Mucosa of gallbladder (tissue), 1 donor: Measurements from ENCODE around the gene LY6G5C. TPM values are rescaled to one million over a fixed set of nuclear protein-coding genes. Genes with fewer than 3 reads are reported as not detected.

Experiments
- DNase-seq: peaks from one replicate; pipeline ENCODE4 v3.0.0-alpha.2; 2020; ENCODE audit warnings: low spot score
- total RNA-seq: library from RNA; stranded (reverse); gene quantifications from one replicate; pipeline ENCODE4 v1.2.1, GENCODE V29; 2021
- donor health status: DM: no; HTN: no; CAD: no.

LY6G5C gene, protein sequence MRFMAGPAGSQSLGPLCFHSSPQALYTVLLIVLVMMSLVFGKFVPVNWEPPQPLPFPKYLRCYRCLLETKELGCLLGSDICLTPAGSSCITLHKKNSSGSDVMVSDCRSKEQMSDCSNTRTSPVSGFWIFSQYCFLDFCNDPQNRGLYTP
- 5.2 TPM for total RNA-seq

DNA sequence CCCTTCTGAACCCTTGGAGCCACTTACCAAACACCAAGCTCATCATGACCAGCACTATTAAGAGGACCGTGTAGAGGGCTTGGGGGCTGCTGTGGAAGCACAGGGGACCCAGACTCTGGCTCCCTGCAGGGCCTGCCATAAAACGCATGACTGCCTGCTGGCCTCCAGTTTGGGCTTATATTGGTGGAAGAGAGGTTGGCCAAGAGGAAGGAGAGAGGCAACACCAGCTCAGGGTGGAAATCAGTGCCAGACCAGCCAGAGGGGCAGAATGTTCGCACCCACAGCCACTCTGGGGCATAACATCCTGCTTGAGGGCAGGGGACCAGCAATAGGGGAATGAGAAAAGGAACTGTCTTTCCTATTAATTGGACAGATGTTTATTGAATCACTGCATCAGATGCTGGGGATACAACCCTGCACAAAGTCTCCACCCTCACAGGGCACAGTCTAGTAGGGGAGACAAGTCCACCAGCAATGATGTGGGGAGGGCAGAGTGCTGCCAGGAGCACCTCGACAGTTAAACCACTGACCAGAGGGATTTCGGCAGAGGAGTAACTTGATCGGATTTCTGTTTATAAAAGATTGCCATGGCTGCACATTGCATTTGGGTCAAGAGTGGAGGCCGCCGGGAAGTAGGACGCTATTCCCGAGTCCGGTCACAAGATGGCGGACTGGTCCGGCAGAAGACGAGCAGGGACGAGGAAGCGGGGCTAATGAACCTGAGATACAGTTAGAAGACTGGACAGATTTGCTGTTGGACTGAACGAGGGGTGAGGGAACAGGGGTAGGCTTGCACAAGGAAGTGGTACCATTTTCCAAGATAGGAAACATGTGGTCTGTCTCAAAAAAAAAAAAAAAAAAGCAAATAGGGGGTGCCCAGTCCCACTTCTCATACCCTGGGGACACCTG is at the start of gene LY6G5C:
LY6G5C (minus strand) TSS at position 842 of the 909 bp plus-strand sequence; CDS start at position 148, 694 bp downstream.
- DNase-seq, result peak; percentile 85

DNA sequence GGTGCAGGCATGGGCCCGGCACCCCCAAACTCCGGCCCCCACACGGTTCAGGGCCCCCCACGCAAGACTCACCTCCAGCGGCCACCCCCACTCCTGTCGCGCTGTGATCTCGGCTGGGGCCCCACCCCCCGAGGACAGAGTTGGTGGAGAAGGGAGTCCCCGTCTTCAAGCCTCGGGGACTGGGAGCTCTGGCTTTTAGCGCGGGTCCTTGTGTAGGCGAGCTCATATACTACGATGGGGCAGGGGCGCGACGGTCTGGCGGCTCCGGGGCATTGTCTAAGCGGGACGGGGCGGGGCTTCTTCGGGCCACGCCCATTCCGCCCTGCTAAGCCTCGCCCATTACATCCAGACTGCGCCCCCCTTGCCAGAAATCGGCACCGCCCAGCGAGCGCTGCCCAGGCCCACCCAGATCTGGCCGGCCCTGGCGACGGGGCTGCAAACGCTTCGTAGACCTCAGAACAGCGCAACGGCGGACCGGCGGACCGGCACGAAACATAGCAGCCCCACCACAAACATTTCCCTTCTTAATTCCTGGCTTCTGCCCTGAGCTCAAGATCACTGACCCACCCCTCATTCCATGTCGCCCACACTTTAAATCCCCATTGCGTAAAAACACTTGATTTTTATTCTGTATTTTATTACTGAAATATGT is 49.2 kb upstream of the LY6G5C start:
- peak; percentile 90 for DNase-seq

DNA sequence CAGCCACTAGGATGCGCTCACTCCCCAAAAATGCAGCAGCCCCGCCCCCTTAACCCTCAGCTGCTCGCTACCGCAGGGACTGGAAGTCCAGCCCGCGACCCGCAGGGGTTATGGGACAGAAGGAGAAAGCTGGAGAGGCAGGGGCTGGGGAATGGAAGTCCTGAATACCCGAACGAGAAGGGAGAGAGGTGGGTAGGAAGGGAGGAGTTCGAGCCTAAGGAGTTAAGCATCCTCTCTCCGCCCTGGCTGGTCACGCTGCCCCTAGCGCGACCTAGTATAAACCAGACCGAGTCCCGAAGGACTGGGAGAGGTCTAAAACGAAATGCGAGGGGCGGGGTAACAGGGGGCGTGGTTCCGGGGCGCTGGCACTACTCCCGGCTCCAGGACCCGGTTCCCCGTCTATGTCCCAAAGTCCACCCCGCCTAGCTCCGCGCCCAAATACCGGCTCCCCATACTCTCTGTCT is 48.7 kb upstream of the LY6G5C start:
- peak; percentile 94 for DNase-seq

DNA sequence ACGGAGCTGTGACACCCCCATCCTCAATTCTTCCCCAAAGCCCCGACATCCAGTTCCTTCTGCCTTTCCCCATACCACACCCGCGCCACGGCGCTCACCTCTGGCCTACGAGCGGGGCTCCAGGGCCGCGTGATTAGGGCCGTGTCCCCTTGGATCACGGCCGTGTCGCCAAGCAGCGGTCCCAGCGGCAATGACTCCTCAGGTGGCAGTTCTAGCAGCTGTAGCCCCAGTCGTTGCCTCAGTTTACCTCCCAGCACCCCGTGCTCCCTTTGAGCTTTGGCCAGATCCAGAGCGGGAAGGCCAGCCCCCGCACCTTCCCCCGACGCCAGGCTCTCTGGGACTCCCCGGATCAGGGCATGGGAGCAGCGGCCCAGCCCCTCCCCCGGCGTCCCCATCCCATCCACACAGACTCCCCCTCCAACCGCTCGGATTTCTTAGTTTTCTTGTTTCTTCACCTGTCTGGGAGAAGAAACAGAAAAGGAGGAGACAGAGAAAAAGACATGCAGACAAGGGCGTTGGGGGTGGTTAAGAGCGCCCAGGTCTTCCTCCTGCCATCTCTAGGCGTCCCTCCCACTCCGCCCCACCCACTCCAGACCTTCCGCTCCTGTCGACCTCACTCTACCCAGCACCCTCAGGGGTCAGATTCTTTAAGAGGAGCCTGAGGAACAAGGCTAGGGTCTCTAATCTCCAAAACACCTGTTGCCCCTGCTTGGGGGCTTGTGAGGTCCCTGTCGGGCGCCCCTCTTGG is 48.1 kb upstream of the LY6G5C start, which contains the start of gene DDAH2:
DDAH2 (minus strand) TSS at position 533 of the 748 bp plus-strand sequence; CDS start at position 395, 138 bp downstream.
- DNase-seq, result no peak

DNA sequence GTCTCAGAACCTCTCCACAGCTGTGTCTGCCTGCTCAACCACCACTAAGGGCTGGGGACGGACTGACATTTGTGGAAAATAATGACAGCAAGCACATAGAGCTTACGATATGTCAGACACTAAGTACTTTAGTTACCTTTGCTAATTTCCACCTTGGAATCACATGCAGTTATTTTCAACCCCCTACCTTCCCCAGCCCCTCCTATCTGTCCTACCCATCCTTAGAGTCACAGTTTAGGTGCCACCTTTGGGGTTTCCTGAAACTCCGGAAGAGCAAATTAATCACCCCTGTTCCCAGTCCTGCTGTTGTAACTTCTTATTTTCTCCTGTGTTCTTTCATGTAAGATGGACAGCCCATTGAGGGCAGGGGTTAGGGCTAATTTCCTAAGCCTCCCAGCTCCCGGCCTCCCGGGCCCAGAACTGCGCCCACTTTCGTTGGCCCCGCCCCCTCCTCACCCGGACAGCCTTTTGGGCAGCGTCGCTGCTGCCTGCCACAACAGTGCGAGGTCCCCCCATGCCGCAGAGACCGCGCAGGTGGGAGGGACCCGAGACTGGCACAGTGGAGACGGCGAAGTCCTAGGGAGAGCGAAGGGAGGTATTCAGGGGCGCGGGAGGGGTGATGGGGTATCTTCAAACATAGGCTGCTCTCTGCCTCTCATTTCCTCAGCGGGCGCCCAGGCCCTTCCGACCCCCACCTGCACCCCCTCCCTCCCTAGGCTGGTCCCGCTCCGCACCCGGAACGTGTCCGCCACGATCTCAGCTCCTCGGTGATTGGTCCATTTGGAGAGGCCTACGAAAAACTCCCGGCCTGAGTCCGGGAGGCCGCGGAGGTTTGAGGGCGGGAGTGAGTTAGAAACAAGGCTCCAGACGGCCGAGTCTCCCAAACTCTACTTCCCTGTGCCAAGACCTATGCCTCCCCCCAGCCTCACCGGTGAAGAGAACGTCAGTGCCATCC is 47.1 kb upstream of the LY6G5C start:
- no peak for DNase-seq

DNA sequence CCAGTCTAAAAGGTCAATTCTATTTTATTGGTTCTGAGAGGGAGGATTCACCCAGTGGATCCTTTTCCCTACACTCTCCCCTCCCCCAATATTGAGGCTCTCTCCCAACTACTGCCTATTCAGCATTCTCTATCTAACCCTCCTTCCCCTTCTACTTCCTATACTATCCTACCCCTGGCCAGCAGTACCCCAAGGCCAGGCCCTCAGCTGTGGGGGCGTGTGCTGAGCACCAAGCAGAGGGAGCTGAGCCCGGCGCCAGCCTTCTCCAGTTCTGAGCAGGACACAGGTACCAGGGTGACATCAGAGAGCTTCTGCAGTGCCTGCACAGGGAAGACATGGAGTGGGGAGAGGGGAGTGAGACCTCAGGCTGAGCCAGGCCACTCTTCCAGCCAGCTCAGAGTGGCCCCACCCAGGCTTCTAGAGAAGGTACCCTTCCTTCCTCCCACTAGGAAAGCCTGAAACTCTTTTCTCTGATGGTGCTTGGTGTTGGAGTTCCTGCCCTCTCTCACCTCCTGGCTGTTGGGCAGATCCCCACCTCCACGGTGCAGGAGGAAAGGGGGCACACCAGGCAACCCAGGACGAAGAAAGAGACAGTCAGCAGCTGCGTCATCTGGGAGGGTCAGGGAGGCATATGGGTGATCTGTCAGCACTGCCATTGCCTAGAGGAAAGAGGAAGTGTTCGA is 46.3 kb upstream of the LY6G5C start:
- DNase-seq, result no peak

DNA sequence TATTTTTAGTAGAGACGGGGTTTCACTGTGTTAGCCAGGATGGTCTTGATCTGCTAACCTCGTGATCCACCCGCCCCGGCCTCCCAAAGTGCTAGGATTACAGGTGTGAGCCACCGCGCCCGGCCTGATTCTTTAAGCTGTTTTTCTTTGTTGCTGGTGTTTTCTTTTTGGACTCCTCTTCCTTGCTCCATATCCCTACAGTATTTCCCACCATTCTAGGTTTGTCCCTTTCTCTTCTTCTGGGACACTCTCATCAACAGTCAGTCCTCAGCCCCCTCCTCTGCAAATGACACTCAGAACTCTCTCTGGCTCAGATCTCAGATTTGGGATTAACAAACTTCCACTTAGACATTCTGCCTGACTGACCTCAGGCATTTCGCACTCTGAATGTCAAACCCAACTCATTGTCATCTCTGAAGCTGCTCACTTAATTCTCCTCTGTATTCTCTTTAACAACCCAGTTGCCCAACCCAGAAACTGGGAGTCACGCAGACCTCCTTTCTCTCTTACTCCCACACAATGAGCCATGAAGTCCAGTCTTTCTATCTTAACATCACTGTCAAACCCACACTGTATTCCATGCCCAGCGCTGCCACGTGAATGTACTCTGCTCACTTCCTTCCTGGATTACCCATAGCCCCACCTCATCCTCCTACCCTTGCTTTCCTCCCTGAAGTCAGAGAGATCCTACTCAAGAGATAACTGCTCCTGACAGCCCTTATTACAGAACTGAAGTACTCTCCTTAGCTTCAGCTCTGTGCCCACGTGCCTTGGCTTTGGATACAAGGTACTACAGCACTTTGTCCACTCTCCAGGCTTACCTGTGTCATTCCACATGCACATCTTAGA is 44.9 kb upstream of the LY6G5C start:
- DNase-seq, result no peak

DNA sequence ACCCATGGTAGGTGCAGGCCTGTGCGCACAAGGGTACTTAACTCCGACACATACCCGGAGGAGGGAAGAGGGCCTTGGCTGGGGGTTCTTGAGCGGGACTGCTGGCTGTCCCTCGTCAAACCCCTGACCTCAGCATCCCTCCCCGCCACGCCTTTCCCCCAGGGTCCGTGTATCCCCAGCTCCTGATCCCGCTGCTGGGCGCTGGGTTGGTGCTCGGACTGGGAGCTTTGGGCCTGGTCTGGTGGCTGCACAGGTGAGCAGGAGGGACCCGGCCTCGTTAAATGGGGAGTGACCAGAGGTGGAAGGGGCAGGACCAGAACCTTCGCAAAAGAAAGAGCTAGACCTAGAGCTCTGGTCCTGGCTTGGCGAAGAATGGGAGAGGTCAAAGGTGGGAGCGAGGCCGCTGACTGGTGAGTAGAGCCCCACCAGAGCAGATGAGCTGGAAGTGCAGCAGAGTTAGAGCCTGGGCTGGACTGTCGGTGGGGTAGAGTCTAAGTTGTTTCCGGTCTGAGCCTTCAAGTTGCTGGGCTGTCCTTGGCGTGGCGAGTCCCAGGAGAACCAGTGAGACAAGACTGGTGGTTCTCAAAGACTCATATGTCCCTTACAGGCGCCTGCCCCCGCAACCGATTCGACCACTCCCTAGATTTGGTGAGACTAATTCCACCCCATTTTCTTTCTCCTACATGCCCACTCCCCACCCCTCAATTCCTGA is 43.3 kb upstream of the LY6G5C start:
- no peak for DNase-seq

DNA sequence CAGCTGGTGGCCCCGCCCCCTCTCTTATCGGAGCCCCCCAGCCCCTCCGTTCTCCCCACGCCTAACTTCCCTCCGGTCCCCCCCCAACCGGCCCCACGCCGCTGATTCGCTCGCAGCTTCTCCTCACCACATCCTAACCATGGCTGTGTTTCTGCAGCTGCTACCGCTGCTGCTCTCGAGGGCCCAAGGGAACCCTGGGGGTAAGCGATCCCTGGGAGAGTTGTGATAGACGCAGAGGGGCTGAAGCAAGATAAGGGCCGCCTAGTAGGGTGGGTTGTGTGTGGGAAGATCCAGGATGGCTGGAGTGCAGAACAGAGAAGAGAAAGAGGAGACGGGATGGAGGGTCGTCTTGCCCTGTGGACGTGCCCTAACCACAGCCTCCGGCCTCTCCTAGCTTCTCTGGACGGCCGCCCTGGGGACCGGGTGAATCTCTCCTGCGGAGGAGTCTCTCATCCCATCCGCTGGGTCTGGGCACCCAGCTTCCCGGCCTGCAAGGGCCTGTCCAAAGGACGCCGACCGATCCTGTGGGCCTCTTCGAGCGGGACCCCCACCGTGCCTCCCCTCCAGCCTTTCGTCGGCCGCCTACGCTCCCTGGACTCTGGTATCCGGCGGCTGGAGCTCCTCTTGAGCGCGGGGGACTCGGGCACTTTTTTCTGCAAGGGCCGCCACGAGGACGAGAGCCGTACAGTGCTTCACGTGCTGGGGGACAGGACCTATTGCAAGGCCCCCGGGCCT is 42.5 kb upstream of the LY6G5C start, which contains the start of gene MPIG6B:
MPIG6B (plus strand) TSS at position 129 of the 735 bp plus-strand sequence; CDS start at position 140, 11 bp downstream.
- no peak for DNase-seq

DNA sequence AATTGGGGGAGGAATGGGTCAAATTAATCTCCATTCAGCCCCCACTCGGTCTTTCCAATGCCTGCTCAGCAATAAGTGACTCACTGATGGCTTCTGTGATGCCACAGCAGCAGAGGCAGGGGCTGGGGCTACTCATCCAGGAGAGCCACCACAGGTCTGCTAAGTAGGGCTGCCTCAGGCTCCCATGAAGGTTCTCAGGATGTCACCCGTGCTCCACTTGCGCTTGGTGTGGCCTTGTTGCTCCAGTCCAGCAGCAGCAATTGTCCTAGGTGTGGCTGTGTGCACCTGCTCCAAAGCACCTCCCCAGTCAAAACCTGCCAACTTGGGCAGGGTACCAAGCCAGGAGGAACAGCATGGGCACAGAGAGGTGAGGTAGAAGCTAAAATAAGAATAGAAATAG is 41.3 kb upstream of the LY6G5C start:
- DNase-seq, result no peak

DNA sequence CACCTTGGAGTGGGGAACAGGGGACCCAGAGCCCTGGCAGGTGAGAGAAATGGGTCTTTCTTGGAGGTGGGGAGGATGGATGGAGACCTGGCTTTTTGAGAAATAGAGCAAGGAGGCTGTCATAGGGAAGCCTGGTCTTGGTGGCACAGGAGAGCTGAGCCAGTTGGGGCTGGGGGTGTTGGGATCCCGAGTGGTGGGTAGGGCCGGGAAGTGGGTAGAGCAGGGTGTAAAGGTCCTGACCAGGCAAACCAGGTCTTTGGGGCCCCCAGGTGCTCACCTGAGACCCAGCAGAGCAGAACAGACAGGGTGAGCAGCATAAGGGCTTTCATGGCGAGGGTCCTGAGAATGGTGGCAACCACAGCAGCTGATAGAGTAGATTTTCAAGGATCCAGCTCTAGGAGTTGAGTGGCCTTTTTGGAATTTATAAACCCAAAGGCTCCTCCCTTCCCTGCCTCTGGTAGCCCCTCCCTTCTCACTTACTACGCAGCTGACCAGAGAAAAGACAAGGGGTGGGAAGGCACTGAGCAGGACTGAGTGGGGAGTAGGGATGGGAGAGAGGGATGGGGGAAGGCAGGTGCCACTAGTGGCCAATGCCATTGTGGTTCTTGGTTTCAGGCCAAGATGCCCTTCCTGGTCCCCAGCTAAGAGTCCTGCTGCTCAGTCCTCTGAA is 40.6 kb upstream of the LY6G5C start, which contains the start of gene LY6G6C:
LY6G6C (minus strand) TSS at position 396 of the 670 bp plus-strand sequence; CDS start at position 329, 67 bp downstream.
- no peak for DNase-seq

DNA sequence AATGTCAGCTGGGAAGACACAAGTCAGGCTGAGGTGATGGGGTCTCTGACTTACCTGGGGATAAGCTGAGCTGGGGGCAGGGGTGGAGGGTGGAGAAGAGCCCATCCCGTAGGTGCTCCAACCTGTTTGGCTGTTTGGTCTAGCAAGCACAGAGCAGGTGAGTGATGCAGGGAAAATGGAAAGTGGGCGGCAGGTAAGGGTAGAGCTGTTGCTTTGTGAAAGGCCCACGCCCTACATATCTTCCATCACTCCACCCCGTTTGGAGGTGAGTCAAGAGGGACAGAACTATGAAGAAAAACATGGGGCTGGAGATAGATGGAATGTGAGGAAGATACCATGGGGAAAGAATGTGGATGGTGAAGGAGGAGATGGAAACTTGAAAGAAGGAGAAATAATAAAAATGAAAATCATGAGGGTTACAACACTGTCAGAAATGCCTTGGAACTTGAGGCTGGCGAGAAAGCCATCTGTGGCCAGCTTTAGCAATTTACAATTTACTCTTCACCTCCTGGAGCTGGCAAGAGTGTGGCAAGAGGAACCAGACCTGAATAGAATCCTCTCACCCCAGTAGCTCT is 39.4 kb upstream of the LY6G5C start:
- DNase-seq, result no peak

DNA sequence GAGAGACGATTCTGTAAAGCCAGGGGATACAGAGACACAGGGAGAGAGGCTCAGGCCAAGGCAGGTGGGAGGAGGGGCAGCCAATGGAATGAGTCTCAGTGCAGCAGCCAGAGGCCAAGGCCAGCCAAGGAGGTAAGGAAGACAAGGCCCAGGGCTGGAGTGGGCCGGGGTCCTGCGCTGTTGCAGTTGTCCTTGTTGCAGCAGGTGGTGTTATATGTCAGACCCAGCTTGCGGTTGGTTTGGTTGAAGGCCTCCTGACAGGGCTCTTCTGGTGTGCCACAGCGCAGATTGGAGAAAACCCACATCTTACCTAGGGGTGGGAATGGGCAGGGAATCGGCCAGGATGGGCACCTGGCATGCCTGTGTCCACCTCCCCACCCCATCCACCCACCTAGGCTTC is 38.1 kb upstream of the LY6G5C start:
- no peak for DNase-seq

DNA sequence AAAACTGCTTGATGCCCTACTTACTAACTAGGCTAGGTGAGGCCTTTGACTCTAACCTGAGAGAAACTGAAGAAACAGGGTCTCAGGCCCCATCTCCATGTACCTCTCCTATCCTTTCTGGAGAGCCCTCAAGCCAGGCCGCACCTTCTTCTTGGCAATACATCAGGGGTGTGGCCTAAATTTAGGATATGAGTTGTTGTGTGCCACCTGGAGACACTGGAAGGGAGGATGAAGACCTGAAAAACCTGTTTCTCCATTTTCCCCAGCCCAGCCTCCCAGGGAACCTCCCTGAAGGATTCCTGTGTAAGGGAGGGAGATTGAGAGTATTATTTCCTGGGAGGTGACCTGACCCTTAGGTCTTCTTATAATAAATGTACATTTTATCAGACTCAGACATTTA is 37.4 kb upstream of the LY6G5C start:
- no peak for DNase-seq

DNA sequence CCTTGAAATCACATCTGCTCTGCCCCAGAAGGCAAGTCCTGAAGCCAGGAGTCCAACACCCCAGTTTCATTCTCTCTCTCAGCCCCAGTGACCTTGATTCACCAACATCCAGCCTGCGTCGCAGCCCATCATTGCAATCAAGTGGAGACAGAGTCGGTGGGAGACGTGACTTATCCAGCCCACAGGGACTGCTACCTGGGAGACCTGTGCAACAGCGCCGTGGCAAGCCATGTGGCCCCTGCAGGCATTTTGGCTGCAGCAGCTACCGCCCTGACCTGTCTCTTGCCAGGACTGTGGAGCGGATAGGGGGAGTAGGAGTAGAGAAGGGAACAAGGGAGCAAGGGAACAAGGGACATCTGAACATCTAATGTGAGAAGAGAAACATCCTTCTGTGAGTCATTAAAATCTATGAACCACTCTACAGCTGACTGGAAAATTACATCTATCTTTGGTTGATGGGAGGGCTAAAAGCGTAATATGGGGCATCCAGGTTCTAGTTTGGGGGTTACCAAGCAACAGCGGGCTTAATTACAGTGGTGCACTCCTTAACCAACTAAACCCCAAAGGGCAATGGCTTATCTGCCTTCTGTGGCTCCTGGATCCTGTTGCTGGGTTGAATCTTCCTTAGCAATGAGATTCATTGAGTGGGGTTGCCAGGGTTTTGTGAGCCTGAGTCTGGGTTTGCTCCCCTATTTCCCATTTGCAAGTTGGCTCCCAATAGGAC is 36.8 kb upstream of the LY6G5C start:
- no peak for DNase-seq
